MG63 (cell line): ENCODE results near the gene ZNF782. TPM values are rescaled to one million over a fixed set of nuclear protein-coding genes. Genes with fewer than 3 reads are reported as not detected.
"Not testable (repeated sequence)": the region's sequence is repeated elsewhere in the genome, so short reads cannot be mapped to it uniquely, and the experiment has no call there.

Experiments used
- DNase-seq: peaks from one replicate; pipeline ENCODE4 v3.0.0-alpha.2; 2020
- H3K27me3 ChIP-seq: fragments of 250-450 bp; sonication (Bioruptor Pico); 2 replicates; pipeline ENCODE4 v1.5.1; 2020; ENCODE audit warnings: mild to moderate bottlenecking, moderate library complexity
- H3K36me3 ChIP-seq: fragments of 250-450 bp; sonication (Bioruptor Pico); 2 replicates; pipeline ENCODE4 v1.5.1; 2020; ENCODE audit warnings: mild to moderate bottlenecking, moderate library complexity
- H3K4me3 ChIP-seq: fragments of 250-450 bp; sonication (Bioruptor Pico); 2 replicates; pipeline ENCODE4 v1.5.1; 2020; ENCODE audit warnings: mild to moderate bottlenecking, moderate library complexity
- H3K9me3 ChIP-seq: fragments of 250-450 bp; sonication (Bioruptor Pico); 2 replicates; pipeline ENCODE4 v1.5.1; 2020; ENCODE audit warnings: mild to moderate bottlenecking, moderate library complexity
- total RNA-seq: library from RNA; depleted of rRNA; stranded (reverse); fragments of >200 nt; shearing (Covaris generic); gene quantifications from 2 replicates; pipeline ENCODE4 v1.2.3, GENCODE V29; 2014; ENCODE audit warnings: low replicate concordance; rRNA removed

The ZNF782 gene
- total RNA-seq: 5.1 and 6.3 TPM in 2 replicates

GRCh38 chr9:96853781-96854650 lies at the start of gene ZNF782:
TSS of gene ZNF782 (minus strand) at chr9:96854514. CDS start at chr9:96851961, 2,553 bp downstream.
- peak; percentile 93 for DNase-seq
- Histone ChIP-seq H3K27me3 (no peaks in the 10 kb centered on the region), H3K9me3 (no peaks in the 10 kb centered on the region), H3K4me3 (peak within 1 kb of the TSS; percentile 78), H3K36me3 (no peaks in the 10 kb centered on the region)

DNA sequence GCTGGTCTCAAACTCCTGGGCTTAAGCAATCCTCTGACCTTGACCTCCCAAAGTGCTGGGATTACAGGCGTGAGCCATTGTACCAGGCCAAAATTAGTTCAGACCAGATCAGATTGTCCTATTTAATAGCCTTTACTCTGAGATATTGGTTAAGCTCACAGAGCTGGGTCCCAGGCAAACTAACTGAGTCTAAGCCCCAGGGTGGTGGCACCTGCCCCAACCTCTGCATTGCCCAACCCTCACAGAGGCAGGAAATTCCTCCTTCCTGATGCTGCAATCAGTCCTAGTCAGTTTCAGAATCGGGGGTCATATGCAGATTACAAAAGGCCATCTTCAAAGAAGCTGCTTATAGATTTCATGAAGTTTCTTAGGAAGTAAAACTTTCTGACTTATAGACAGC lies 45.7 kb upstream of the ZNF782 start:
- not testable (repeated sequence) for H3K36me3 ChIP-seq, H3K27me3 ChIP-seq, DNase-seq, H3K4me3 ChIP-seq, H3K9me3 ChIP-seq

DNA sequence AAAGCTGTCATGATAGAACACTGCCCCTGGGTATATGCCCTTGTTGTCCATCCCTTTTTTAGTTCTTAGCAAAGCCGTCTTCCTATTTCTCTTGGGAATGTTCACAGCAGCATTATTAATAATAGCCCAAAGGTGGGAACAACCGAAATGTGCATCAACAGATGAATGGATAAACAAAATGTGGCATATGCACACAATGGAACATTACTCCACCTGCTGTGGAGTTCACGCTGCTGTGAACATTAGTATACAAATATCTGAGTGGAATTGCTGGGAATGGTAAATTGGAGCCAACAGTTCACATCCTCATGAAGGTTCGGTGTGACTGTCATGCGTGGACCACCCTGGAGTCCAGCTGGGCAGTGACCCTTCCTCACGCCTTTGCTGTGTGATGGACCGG lies 37.8 kb upstream of the ZNF782 start:
- H3K27me3 ChIP-seq: no peaks in the 10 kb centered on the region
- H3K4me3 ChIP-seq: no peak overlapping the region
- no peak for DNase-seq
- no peaks in the 10 kb centered on the region; the same call in 1 of the 2 replicates for H3K36me3 ChIP-seq
- H3K9me3 ChIP-seq: no peaks in the 10 kb centered on the region

- no peaks in the 10 kb centered on the region for H3K36me3 ChIP-seq
- H3K9me3 ChIP-seq: no peaks in the 10 kb centered on the region; the same call in 1 of the 2 replicates
- no peaks in the 10 kb centered on the region for H3K27me3 ChIP-seq
- no peak for DNase-seq
- no peak overlapping the region for H3K4me3 ChIP-seq
These were observed 34.3 kb upstream of the ZNF782 start for GRCh38 chr9:96888591-96888990.

GRCh38 chr9:96885424-96885823 lies 31.1 kb upstream of the ZNF782 start:
- Histone ChIP-seq H3K36me3 (no peaks in the 10 kb centered on the region), H3K27me3 (no peaks in the 10 kb centered on the region), H3K4me3 (no peak overlapping the region), H3K9me3 (no peaks in the 10 kb centered on the region; the same call in 1 of the 2 replicates)
- no peak for DNase-seq

- no peak overlapping the region for H3K4me3 ChIP-seq
- no peaks in the 10 kb centered on the region for H3K36me3 ChIP-seq
- peak; percentile 45 for DNase-seq
- H3K27me3 ChIP-seq: no peaks in the 10 kb centered on the region
- no peaks in the 10 kb centered on the region; the same call in 1 of the 2 replicates for H3K9me3 ChIP-seq
These were observed 30.1 kb upstream of the ZNF782 start for GRCh38 chr9:96884443-96884842.

DNA sequence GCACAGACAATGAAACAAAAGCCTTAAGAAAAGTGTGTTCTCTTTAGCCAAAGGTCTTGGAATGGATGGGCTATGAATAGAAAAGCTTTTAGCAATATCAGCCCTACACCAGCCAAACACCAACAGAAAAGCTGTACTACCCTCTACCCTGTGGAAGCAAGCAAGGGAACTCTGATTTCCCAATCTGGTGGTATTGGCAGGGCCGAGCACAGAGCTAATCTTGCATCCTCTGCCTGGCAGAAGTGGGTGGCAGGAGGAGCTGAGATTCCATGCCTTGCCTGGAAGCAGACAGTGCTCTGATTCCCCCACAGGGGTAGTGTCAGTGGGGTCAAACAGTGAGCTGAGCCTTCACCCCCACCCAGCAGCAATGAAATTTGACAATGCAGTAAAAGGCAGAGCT lies 29.6 kb upstream of the ZNF782 start:
- Histone ChIP-seq H3K27me3 (no peaks in the 10 kb centered on the region), H3K4me3 (no peak overlapping the region), H3K9me3 (no peaks in the 10 kb centered on the region; the same call in 1 of the 2 replicates), H3K36me3 (no peaks in the 10 kb centered on the region)
- DNase-seq: no peak

GRCh38 chr9:96877269-96877668 lies 23.0 kb upstream of the ZNF782 start:
- Histone ChIP-seq H3K27me3 (no peaks in the 10 kb centered on the region), H3K36me3 (no peaks in the 10 kb centered on the region), H3K9me3 (no peaks in the 10 kb centered on the region), H3K4me3 (no peak overlapping the region)
- DNase-seq: no peak

GRCh38 chr9:96875461-96876142 lies 21.3 kb upstream of the ZNF782 start:
- Histone ChIP-seq H3K4me3 (peak overlapping the region; percentile 27), H3K9me3 (no peaks in the 10 kb centered on the region), H3K36me3 (no peaks in the 10 kb centered on the region), H3K27me3 (no peaks in the 10 kb centered on the region)
- peak; percentile 42 for DNase-seq

DNA sequence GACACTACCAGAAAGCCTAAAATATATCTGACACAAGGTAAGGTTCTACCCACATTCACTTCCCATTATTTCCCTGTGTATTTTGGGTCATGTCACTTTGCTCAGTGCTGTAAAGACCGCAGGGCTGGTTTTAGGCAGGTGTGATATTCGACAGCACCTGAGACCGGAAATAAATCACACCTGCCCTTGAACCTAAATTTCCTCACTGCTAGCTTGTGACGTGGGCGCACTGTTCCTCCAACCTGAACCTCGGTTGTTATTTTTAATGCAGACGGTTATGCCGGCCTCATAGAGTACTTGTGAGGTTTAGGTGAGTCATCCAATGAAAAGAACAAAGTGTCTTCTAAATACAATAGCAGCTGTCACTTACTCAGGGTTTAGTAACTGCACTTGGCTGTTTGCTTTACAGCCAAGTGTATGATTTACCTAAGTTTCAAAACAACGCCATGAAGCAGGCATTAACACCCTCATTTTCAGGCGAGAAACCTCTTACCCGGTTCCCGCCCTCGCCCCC lies 20.7 kb upstream of the ZNF782 start:
- no peaks in the 10 kb centered on the region for H3K9me3 ChIP-seq
- no peak for DNase-seq
- H3K4me3 ChIP-seq: no peak overlapping the region; the same call in 1 of the 2 replicates
- no peaks in the 10 kb centered on the region for H3K27me3 ChIP-seq
- H3K36me3 ChIP-seq: no peaks in the 10 kb centered on the region

GRCh38 chr9:96874201-96874785 lies 20.0 kb upstream of the ZNF782 start:
- Histone ChIP-seq H3K9me3 (no peaks in the 10 kb centered on the region), H3K4me3 (no peak overlapping the region), H3K27me3 (no peaks in the 10 kb centered on the region), H3K36me3 (no peaks in the 10 kb centered on the region)
- DNase-seq: no peak

DNA sequence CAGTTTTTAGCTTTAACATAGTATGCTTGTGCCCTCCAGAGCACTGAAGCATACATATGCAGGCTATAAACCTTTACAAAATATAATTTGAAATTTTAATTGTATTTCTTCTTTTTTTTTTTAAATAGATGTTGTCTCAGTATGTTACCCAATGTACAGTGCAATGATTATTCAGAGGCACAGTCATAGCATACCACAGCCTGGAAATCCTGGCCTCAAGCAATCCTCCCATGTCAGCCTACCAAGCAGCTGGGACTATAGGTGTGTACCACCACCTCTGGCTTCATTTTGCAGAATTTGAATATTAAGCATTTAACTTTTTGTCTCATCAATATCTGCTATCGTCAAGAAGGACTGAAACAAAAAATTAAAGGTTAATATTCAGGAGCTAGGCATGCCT lies 16.9 kb upstream of the ZNF782 start:
- no peak for DNase-seq
- H3K4me3 ChIP-seq: no peak overlapping the region
- no peaks in the 10 kb centered on the region for H3K27me3 ChIP-seq
- no peaks in the 10 kb centered on the region for H3K9me3 ChIP-seq
- H3K36me3 ChIP-seq: no peaks in the 10 kb centered on the region

GRCh38 chr9:96868709-96869108 lies 14.4 kb upstream of the ZNF782 start:
- Histone ChIP-seq H3K4me3 (no peak overlapping the region), H3K27me3 (no peaks in the 10 kb centered on the region), H3K9me3 (no peaks in the 10 kb centered on the region), H3K36me3 (no peaks in the 10 kb centered on the region)
- DNase-seq: no peak

GRCh38 chr9:96867079-96867804 lies 12.9 kb upstream of the ZNF782 start:
- H3K36me3 ChIP-seq: no peaks in the 10 kb centered on the region
- H3K4me3 ChIP-seq: no peak overlapping the region
- H3K9me3 ChIP-seq: no peaks in the 10 kb centered on the region
- DNase-seq: no peak
- H3K27me3 ChIP-seq: no peaks in the 10 kb centered on the region

- H3K36me3 ChIP-seq, H3K9me3 ChIP-seq, DNase-seq, H3K4me3 ChIP-seq, H3K27me3 ChIP-seq: not testable (repeated sequence)
These were observed 10.9 kb upstream of the ZNF782 start for GRCh38 chr9:96865240-96865639.

- no peaks in the 10 kb centered on the region for H3K36me3 ChIP-seq
- no peaks in the 10 kb centered on the region for H3K9me3 ChIP-seq
- DNase-seq: peak; percentile 50
- H3K4me3 ChIP-seq: no peak overlapping the region
- H3K27me3 ChIP-seq: no peaks in the 10 kb centered on the region
These were observed 5.3 kb upstream of the ZNF782 start for GRCh38 chr9:96859461-96860198.
